ENCODE measurements around the gene PEMT.
"Not testable (repeated sequence)": the region's sequence is repeated elsewhere in the genome, so short reads cannot be mapped to it uniquely, and the experiment has no call there.

GRCh38 chr17:17465878-17466277 is 125.6 kb downstream of the PEMT start:
- TF ChIP-seq CTCF, POLR2A (IDR thresholded peaks at IDR 0.05): not testable (repeated sequence)
